GM12892 (cell line): ENCODE measurements around the gene OR2B3. TPM values are rescaled to one million over a fixed set of nuclear protein-coding genes. Genes with fewer than 3 reads are reported as not detected.
"Not testable (repeated sequence)": the region's sequence is repeated elsewhere in the genome, so short reads cannot be mapped to it uniquely, and the experiment has no call there.

Experiments
- DNase-seq: peaks from one replicate; pipeline ENCODE4 v3.0.0; 2011; ENCODE audit not compliant: insufficient read length
- FAIRE-seq: peaks from 2 replicates; lab custom pipeline; 2011; peaks lifted over from hg19 to GRCh38; lab: Jason Lieb, UNC
- POLR2A ChIP-seq: IDR thresholded peaks from 2 replicates; pipeline ENCODE4 v1.6.1; 2011; ENCODE audit warnings: low read depth, low read length, control low read depth
- POLR2AphosphoS5 ChIP-seq: IDR thresholded peaks from 2 replicates; pipeline ENCODE4 v1.6.1; 2011; ENCODE audit warnings: low read depth, low read length, control low read depth
- TAF1 ChIP-seq: IDR thresholded peaks from 2 replicates; pipeline ENCODE4 v1.6.1; 2011; ENCODE audit warnings: low read depth, mild to moderate bottlenecking, control low read depth, low read length, borderline replicate concordance
- polyA plus RNA-seq: library from polyadenylated mRNA; unstranded; fragments of >200 nt; gene quantifications from one replicate; pipeline ENCODE4 v1.2.1, GENCODE V29; 2012; ENCODE audit warnings: missing spikeins, inconsistent platforms; ENCODE audit not compliant: missing spikeins

OR2B3 gene, protein sequence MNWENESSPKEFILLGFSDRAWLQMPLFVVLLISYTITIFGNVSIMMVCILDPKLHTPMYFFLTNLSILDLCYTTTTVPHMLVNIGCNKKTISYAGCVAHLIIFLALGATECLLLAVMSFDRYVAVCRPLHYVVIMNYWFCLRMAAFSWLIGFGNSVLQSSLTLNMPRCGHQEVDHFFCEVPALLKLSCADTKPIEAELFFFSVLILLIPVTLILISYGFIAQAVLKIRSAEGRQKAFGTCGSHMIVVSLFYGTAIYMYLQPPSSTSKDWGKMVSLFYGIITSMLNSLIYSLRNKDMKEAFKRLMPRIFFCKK
- not detected for polyA plus RNA-seq

DNA sequence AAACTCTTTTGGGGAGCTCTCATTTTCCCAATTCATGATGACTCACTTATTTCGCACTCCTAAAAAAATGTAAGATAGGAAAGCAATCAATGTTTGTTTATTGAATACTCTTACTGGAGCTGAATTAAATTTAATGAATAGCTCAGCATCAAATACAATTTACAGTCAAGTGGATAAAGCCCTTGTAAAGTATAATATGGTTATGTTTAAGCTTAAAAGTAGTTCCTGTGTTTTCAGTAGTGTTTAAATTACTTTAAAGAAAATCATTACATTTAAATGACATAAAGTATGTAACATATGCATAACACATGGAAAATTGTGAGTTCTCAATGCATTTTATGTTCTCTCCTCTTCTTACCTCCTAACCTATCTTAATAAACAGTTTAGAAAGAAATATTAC, at the start of gene OR2B3:
OR2B3 (minus strand) TSS at position 101 of the 400 bp plus-strand sequence; CDS start at position 36, 65 bp downstream.
- FAIRE-seq (no peak), DNase-seq (no peak)
- TF ChIP-seq POLR2AphosphoS5 (no peak), TAF1 (no peak), POLR2A (no peak)

GRCh38 chr6:29131691-29132090, 44.6 kb upstream of the OR2B3 start:
- FAIRE-seq (no peak), DNase-seq (no peak)
- no peak for TF ChIP-seq POLR2AphosphoS5
- no peak for TF ChIP-seq TAF1
- no peak for TF ChIP-seq POLR2A

GRCh38 chr6:29130644-29131043, 43.5 kb upstream of the OR2B3 start:
- FAIRE-seq (no peak), DNase-seq (no peak)
- TF ChIP-seq POLR2AphosphoS5: no peak

GRCh38 chr6:29129326-29130012, 42.4 kb upstream of the OR2B3 start:
- FAIRE-seq (no peak), DNase-seq (no peak)
- TF ChIP-seq POLR2A (no peak), POLR2AphosphoS5 (no peak), TAF1 (no peak)

DNA sequence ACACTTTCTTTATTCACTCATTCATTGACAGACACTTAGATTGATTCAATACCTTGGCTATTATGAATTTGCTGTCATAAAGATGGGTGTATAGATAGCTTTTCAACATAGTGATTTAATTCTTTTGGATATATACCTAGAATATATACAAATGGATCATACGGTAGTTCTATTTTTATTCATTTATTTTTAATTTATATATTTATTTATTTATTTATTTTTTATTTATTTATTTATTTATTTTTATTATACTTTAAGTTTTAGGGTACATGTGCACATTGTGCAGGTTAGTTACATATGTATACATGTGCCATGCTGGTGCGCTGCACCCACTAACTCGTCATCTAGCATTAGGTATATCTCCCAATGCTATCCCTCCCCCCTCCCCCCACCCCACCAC, 27.9 kb upstream of the OR2B3 start:
- DNase-seq, FAIRE-seq: not testable (repeated sequence)

- TF ChIP-seq POLR2A (no peak), TAF1 (no peak), POLR2AphosphoS5 (no peak)
- DNase-seq (no peak), FAIRE-seq (no peak)
Measured at GRCh38 chr6:29112135-29112534, 25.0 kb upstream of the OR2B3 start.

DNA sequence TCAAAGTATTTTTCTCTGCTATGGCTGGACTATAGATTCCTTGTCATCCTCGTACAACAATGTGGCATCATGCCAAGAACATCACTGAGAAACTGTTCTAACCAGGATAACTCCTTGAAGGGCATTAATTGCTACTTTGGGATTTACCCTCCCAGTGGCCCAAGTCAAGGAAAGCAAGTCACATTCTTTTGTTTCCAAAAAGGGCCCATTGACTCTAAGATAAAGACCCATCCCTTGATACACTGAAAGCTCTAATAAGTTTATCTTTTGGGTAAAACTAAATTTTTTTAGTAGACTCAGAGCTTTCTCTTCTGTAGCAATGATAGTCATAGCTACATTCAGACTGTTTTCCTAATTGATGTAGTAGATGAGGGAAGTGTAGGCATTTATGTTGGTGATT, 20.6 kb upstream of the OR2B3 start, which contains the start of gene OR2J3:
OR2J3 (plus strand) TSS at position 301 of the 400 bp plus-strand sequence. CDS start 3,833 bp downstream, outside the sequence.
- FAIRE-seq (no peak), DNase-seq (no peak)
- no peak for TF ChIP-seq POLR2A
- TF ChIP-seq TAF1: no peak
- no peak for TF ChIP-seq POLR2AphosphoS5

- DNase-seq (no peak), FAIRE-seq (no peak)
- TF ChIP-seq POLR2A: no peak
Measured at GRCh38 chr6:29099190-29099589, 12.1 kb upstream of the OR2B3 start, which contains the start of gene OR2J1. OR2J1 (plus strand) TSS chr6:29099490; CDS start chr6:29100943, 1,453 bp downstream.

GRCh38 chr6:29097803-29098202, 10.7 kb upstream of the OR2B3 start:
- TF ChIP-seq TAF1 (no peak), POLR2AphosphoS5 (no peak), POLR2A (no peak)
- FAIRE-seq: no peak
- no peak for DNase-seq

DNA sequence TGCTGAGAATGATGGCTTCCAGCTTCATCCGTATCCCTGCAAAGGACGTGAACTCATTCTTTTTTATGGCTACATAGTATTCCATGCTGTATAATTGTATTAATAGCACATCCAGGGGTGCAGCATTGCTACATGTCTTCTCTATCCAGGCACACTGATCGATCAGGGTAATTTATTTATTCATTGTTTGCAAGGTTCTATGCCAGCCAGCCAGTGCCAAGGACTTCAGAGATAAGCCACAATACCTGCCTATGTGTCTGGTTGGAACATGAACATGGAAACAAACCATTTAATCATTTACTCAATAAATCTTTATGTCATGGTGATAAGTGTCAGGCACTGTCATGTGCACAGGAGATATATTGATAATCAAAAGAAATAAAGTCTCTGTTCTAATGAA, 5.8 kb upstream of the OR2B3 start:
- FAIRE-seq: no peak
- TF ChIP-seq POLR2A (no peak), TAF1 (no peak), POLR2AphosphoS5 (no peak)
- DNase-seq: no peak

- no peak for TF ChIP-seq POLR2A
- no peak for TF ChIP-seq POLR2AphosphoS5
- TF ChIP-seq TAF1: no peak
- FAIRE-seq (no peak), DNase-seq (no peak)
Measured at GRCh38 chr6:29082457-29082856, 4.7 kb downstream of the OR2B3 start.

- no peak for FAIRE-seq
- DNase-seq: no peak
- TF ChIP-seq POLR2A: no peak
- TF ChIP-seq POLR2AphosphoS5: no peak
- TF ChIP-seq TAF1: no peak
Measured at GRCh38 chr6:29081312-29081711, 5.8 kb downstream of the OR2B3 start.

GRCh38 chr6:29079203-29079602, 7.9 kb downstream of the OR2B3 start:
- DNase-seq (no peak), FAIRE-seq (no peak)
- TF ChIP-seq POLR2A (no peak), TAF1 (no peak), POLR2AphosphoS5 (no peak)
